ENCODE measurements around the gene QRICH1.

GRCh38 chr3:49131576-49131975 is 37.7 kb upstream of the QRICH1 start:
- TF ChIP-seq SP1 (IDR thresholded peaks at IDR 0.05; ENCODE audit: low read depth, low read length) (no peak), CTCF (IDR thresholded peaks at IDR 0.05 in 2 of 3, conservative IDR thresholded peaks at IDR 0.05 in 1 of 3; ENCODE audit: control insufficient read depth in 2 of 3, extremely low read depth in 1 of 3, insufficient read depth in 1 of 3, low read depth in 3 of 3, low read length in 3 of 3) (no peak), EZH2 (IDR thresholded peaks at IDR 0.05; ENCODE audit: borderline replicate concordance, control insufficient read depth, low read depth, low read length) (no peak), POLR2A (IDR thresholded peaks at IDR 0.05; ENCODE audit: low read depth, low read length) (no peak), NR2C2 (IDR thresholded peaks at IDR 0.05; ENCODE audit: borderline replicate concordance, control insufficient read depth, insufficient read length, low read depth) (no peak)
